Gastroesophageal sphincter (tissue), 4 donors: Measurements from ENCODE around the gene MAP3K9. TPM values are rescaled to one million over a fixed set of nuclear protein-coding genes. Genes with fewer than 3 reads are reported as not detected.

Experiments used
- ATAC-seq: fragments of 150-250 bp; one replicate; pipeline ENCODE4 v1.9.1; 2016; ENCODE audit warnings: mild to moderate bottlenecking, moderate library complexity
- H3K27ac ChIP-seq, 4 donors: fragments of 200-600 bp; sonication (generic) in 3 of 4; 1 replicate in 3 of 4; 2 replicates in 1 of 4; pipeline ENCODE4 v1.5.1; 2016 to 2019
- H3K27me3 ChIP-seq: fragments of 200-600 bp; sonication (generic); one replicate; pipeline ENCODE4 v1.5.1; 2019
- H3K36me3 ChIP-seq, 2 donors: fragments of 200-600 bp; sonication (generic); one replicate each; pipeline ENCODE4 v1.5.1; 2019; ENCODE audit warnings: control low read depth in 1 of 2
- H3K4me1 ChIP-seq, 3 donors: fragments of 200-600 bp; sonication (generic); 1 replicate in 2 of 3; 2 replicates in 1 of 3; pipeline ENCODE4 v1.5.1; 2016 to 2019; ENCODE audit warnings: control low read depth in 2 of 3
- H3K4me3 ChIP-seq, 2 donors: fragments of 200-600 bp; sonication (generic); one replicate each; pipeline ENCODE4 v1.5.1; 2019; ENCODE audit warnings: mild to moderate bottlenecking in 1 of 2, moderate library complexity in 1 of 2
- H3K9me3 ChIP-seq, 3 donors: fragments of 200-600 bp; sonication (generic); one replicate each; pipeline ENCODE4 v1.5.1; 2017 to 2019; ENCODE audit warnings: control low read depth in 2 of 3
- EP300 ChIP-seq: sonication (generic); formaldehyde crosslinking; IDR thresholded peaks from one replicate; pipeline ENCODE4 v1.6.1; 2017; ENCODE audit warnings: antibody characterized with exemption, mild to moderate bottlenecking
- POLR2A ChIP-seq, 2 donors: fragments of 450-650 bp; IDR thresholded peaks; one replicate each; pipeline ENCODE4 v1.6.1; 2017; ENCODE audit warnings: antibody characterized with exemption in 2 of 2, mild to moderate bottlenecking in 2 of 2, moderate library complexity in 1 of 2
- POLR2AphosphoS5 ChIP-seq: sonication (generic); formaldehyde crosslinking; IDR thresholded peaks from one replicate; pipeline ENCODE4 v1.6.1; 2017; ENCODE audit warnings: antibody characterized with exemption
- WGBS, 2 donors: methylation state at CpG; one replicate each; pipeline ENCODE4 v1.1.5; 2018; ENCODE audit warnings: low coverage in 1 of 2; 5-methylcytosine and 5-hydroxymethylcytosine counted together
- total RNA-seq, 4 donors: library from RNA; depleted of rRNA; stranded (reverse); fragments of >200 nt; gene quantifications; one replicate each; pipeline ENCODE4 v1.1.0, GENCODE V29; 2016
- TF ChIP-seq, protein P1 (sequence below), 4 experiments: fragments of 200-600 bp in 2 of 4; fragments of 450-650 bp in 2 of 4; sonication (generic) in 1 of 4; IDR thresholded peaks; one replicate each; pipeline ENCODE4 v1.5.1; 2017 to 2019; ENCODE audit warnings: antibody characterized with exemption in 4 of 4, mild to moderate bottlenecking in 2 of 4, moderate library complexity in 2 of 4

Gene MAP3K9
- total RNA-seq, 4 donors from 2014 or later, result 0.62 to 2.4 (median 0.97) TPM

DNA sequence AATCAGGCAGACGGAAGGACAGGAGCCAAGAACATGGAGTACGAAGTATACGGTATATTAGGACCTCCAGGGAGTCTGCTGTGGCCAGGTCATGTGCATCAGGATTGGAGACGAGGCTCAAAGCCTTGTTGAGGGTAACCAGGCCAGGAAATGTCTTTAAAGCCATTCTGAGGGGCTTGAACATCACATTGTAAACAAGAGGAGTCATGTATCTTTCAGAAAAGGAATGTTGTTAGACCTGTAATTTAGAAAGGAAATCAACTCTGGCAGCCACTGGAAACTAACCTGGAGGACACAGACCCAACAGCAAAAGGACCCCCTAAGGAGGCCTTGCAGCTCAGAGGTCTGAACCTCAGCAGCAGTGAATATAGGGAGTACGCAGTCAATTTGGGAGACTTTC is 7.5 kb downstream of the MAP3K9 start:
- peaks cover 0 to 6% of the 10 kb centered on the region in 2 donors for H3K36me3 ChIP-seq
- ATAC-seq, result no peak
- WGBS, 2 donors, result 79 to 80% methylated on average over 5 of the region's 5 CpGs
- H3K9me3 ChIP-seq, result no peaks in the 10 kb centered on the region
- TF ChIP-seq EP300, result no peak
- no peak for TF ChIP-seq POLR2AphosphoS5
- no peak for TF ChIP-seq POLR2A (IDR thresholded peaks at IDR 0.05)
- TF ChIP-seq, protein P1, sequence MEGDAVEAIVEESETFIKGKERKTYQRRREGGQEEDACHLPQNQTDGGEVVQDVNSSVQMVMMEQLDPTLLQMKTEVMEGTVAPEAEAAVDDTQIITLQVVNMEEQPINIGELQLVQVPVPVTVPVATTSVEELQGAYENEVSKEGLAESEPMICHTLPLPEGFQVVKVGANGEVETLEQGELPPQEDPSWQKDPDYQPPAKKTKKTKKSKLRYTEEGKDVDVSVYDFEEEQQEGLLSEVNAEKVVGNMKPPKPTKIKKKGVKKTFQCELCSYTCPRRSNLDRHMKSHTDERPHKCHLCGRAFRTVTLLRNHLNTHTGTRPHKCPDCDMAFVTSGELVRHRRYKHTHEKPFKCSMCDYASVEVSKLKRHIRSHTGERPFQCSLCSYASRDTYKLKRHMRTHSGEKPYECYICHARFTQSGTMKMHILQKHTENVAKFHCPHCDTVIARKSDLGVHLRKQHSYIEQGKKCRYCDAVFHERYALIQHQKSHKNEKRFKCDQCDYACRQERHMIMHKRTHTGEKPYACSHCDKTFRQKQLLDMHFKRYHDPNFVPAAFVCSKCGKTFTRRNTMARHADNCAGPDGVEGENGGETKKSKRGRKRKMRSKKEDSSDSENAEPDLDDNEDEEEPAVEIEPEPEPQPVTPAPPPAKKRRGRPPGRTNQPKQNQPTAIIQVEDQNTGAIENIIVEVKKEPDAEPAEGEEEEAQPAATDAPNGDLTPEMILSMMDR (IDR thresholded peaks at IDR 0.05), result no peak
- H3K27me3 ChIP-seq, result peaks cover 23% of the 10 kb centered on the region
- H3K4me3 ChIP-seq, result no peak overlapping the region
- no peaks in the 10 kb centered on the region for H3K4me1 ChIP-seq
- H3K27ac ChIP-seq, result no peak overlapping the region

GRCh38 chr14:70796551-70796950 is 12.8 kb downstream of the MAP3K9 start:
- Histone ChIP-seq H3K27ac (no peak overlapping the region), H3K27me3 (no peaks in the 10 kb centered on the region), H3K36me3 (peaks cover 0 to 6% of the 10 kb centered on the region in 2 donors), H3K4me1 (no peaks in the 10 kb centered on the region), H3K9me3 (no peaks in the 10 kb centered on the region), H3K4me3 (no peak overlapping the region)
- ATAC-seq, result no peak
- TF ChIP-seq POLR2AphosphoS5 (no peak), POLR2A (IDR thresholded peaks at IDR 0.05) (no peak), EP300 (no peak)
- TF ChIP-seq, protein P1 (IDR thresholded peaks at IDR 0.05), result no peak
- 96 to 98% methylated on average over 4 of the region's 8 CpGs for WGBS, 2 donors

- no peaks in the 10 kb centered on the region for H3K9me3 ChIP-seq
- 50 to 72% methylated on average over 3 of the region's 3 CpGs for WGBS, 2 donors
- no peak for ATAC-seq
These were observed 15.0 kb downstream of the MAP3K9 start for GRCh38 chr14:70794294-70794693.

GRCh38 chr14:70793637-70794036 is 15.7 kb downstream of the MAP3K9 start:
- Histone ChIP-seq H3K36me3 (no peaks in the 10 kb centered on the region), H3K4me3 (no peak overlapping the region), H3K4me1 (no peaks in the 10 kb centered on the region), H3K27me3 (no peaks in the 10 kb centered on the region), H3K27ac (no peak overlapping the region), H3K9me3 (no peaks in the 10 kb centered on the region)
- no peak for ATAC-seq
- TF ChIP-seq POLR2AphosphoS5 (no peak), POLR2A (IDR thresholded peaks at IDR 0.05) (no peak), EP300 (no peak)
- TF ChIP-seq, protein P1 (IDR thresholded peaks at IDR 0.05), result no peak
- WGBS, 2 donors, result 77 to 78% methylated on average over 2 to 3 of the region's 3 CpGs

More at GRCh38 chr14:70794294-70794693, 15.0 kb downstream of the MAP3K9 start:
- H3K36me3 ChIP-seq, result no peaks in the 10 kb centered on the region
- no peak overlapping the region for H3K4me3 ChIP-seq
- TF ChIP-seq EP300 (no peak), POLR2AphosphoS5 (no peak), POLR2A (IDR thresholded peaks at IDR 0.05) (no peak)
- TF ChIP-seq, protein P1 (IDR thresholded peaks at IDR 0.05), result no peak
- H3K27me3 ChIP-seq, result no peaks in the 10 kb centered on the region
- no peaks in the 10 kb centered on the region for H3K4me1 ChIP-seq
- H3K27ac ChIP-seq, result no peak overlapping the region

DNA sequence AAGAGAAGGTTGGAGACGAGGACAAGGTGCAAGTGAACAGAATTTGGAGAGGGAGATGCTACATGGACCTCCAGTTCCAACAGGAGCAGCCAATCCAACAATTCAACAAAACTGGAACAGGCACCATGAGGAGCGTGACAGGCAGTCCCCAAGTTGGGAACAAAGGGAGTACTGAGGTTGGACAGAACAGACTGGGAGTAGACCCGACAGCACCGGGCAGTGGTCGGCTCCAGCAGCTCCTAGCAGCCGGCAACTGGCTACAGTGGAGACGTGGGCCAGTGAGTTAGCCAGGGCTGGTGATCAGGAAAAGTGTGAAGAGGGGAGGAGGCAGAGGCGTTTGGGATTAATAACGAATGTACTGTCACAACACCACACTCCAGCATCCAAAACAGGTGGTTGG is 16.4 kb downstream of the MAP3K9 start:
- no peaks in the 10 kb centered on the region for H3K9me3 ChIP-seq
- ATAC-seq, result no peak
- H3K4me1 ChIP-seq, result no peaks in the 10 kb centered on the region
- 13 to 74% methylated on average over 3 to 6 of the region's 9 CpGs for WGBS, 2 donors
- no peaks in the 10 kb centered on the region for H3K36me3 ChIP-seq
- no peaks in the 10 kb centered on the region for H3K27me3 ChIP-seq
- H3K4me3 ChIP-seq, result no peak overlapping the region
- no peak overlapping the region for H3K27ac ChIP-seq
- TF ChIP-seq, protein P1 (IDR thresholded peaks at IDR 0.05), result no peak
- TF ChIP-seq POLR2A (IDR thresholded peaks at IDR 0.05), result no peak
- no peak for TF ChIP-seq EP300
- no peak for TF ChIP-seq POLR2AphosphoS5
